GM20000 (cell line): ENCODE data around the gene LGALS3BP.

ENCODE experiments used
- DNase-seq: peaks from one replicate; pipeline ENCODE4 v3.0.0; 2012; ENCODE audit warnings: low spot score
- CTCF ChIP-seq: IDR thresholded peaks from 2 replicates; pipeline ENCODE4 v1.5.1; 2012; ENCODE audit warnings: mild to moderate bottlenecking, control low read depth; ENCODE audit errors: extremely low read depth, missing control alignments

The LGALS3BP gene

GRCh38 chr17:78944956-78945355, 34.8 kb downstream of the LGALS3BP start:
- no peak for DNase-seq
- TF ChIP-seq CTCF = no peak

- DNase-seq = no peak
- no peak for TF ChIP-seq CTCF
These were observed 35.7 kb downstream of the LGALS3BP start for GRCh38 chr17:78944026-78944425.

GRCh38 chr17:78940708-78941107, 39.0 kb downstream of the LGALS3BP start:
- no peak for TF ChIP-seq CTCF
- no peak for DNase-seq

GRCh38 chr17:78940258-78940657, 39.5 kb downstream of the LGALS3BP start:
- no peak for TF ChIP-seq CTCF
- DNase-seq = no peak

- TF ChIP-seq CTCF = no peak
- DNase-seq = no peak
These were observed 40.1 kb downstream of the LGALS3BP start for GRCh38 chr17:78939615-78940014.

GRCh38 chr17:78937561-78937960, 42.2 kb downstream of the LGALS3BP start:
- no peak for TF ChIP-seq CTCF
- DNase-seq = no peak

GRCh38 chr17:78935419-78936323, 44.1 kb downstream of the LGALS3BP start:
- DNase-seq = no peak
- TF ChIP-seq CTCF = no peak
